Activated T-cell treated with anti-CD3 and anti-CD28 coated beads, Interleukin-2, amount 50 U/mL, for 72 hours (primary cell): ENCODE measurements around the gene CALCB. TPM values are rescaled to one million over a fixed set of nuclear protein-coding genes. Genes with fewer than 3 reads are reported as not detected.

ENCODE experiments used
- ATAC-seq, 2 donors: fragments of 150-1000 bp; cut with Tn5 transposase; replicated peaks in 1 of 2; 2 replicates each; pipeline ENCODE4 v1.10.0; 2021; ENCODE audit warnings: moderate library complexity in 2 of 2, mild to moderate bottlenecking in 1 of 2
- DNase-seq, 2 donors: peaks; one replicate each; pipeline ENCODE4 v3.0.0; 2021 to 2022; ENCODE audit warnings: mixed read lengths in 1 of 2
- H3K27ac Mint-ChIP-seq: one replicate; pipeline ENCODE4 v1.8.0; 2022; ENCODE audit warnings: mild to moderate bottlenecking, moderate library complexity, mixed read lengths
- H3K27me3 Mint-ChIP-seq: one replicate; pipeline ENCODE4 v1.8.0; 2022; ENCODE audit warnings: low read depth, mixed read lengths
- H3K36me3 Mint-ChIP-seq, 2 donors: one replicate each; pipeline ENCODE4 v1.8.0; 2022; ENCODE audit warnings: mixed read lengths in 2 of 2, mild to moderate bottlenecking in 1 of 2; ENCODE audit not compliant: insufficient read depth in 2 of 2
- H3K4me1 Mint-ChIP-seq: one replicate; pipeline ENCODE4 v1.8.0; 2022; ENCODE audit warnings: low read depth, mixed read lengths
- H3K4me3 Mint-ChIP-seq, 2 donors: one replicate each; pipeline ENCODE4 v1.8.0; 2022; ENCODE audit warnings: mild to moderate bottlenecking in 2 of 2, mixed read lengths in 2 of 2, moderate library complexity in 2 of 2
- H3K9me3 Mint-ChIP-seq, 2 donors: one replicate each; pipeline ENCODE4 v1.8.0; 2022; ENCODE audit warnings: mixed read lengths in 2 of 2
- total RNA-seq, 2 donors: library from RNA; stranded (reverse); gene quantifications; one replicate each; pipeline ENCODE4 v1.2.3, GENCODE V29; 2022

The CALCB gene
- total RNA-seq, 2 donors from 2014 or later = 11.2 to 11.9 TPM

DNA sequence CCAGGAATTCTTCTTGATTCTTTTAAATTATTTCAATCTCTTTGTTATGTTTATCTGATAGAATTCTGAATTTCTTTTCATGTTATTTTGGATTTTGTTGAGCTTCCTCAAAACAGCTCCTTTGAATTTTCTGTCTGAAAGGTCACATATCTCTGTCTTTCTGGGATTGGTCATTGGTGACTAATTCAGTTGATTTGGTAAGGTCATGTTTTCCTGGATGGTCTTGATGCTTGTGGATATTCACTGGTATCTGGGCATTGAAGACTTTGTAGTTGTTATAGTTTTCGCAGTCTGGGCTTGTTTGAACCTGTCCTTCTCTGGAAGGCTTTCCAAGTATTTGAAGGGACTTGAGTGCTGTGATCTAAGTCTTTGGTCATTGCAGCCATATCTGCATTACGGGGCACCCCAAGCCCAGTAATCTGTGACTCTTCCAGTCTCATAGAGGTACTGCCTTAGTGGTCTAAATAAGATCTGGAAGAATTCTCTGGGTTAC, 22.4 kb downstream of the CALCB start:
- H3K4me3 Mint-ChIP-seq = no peak overlapping the region

DNA sequence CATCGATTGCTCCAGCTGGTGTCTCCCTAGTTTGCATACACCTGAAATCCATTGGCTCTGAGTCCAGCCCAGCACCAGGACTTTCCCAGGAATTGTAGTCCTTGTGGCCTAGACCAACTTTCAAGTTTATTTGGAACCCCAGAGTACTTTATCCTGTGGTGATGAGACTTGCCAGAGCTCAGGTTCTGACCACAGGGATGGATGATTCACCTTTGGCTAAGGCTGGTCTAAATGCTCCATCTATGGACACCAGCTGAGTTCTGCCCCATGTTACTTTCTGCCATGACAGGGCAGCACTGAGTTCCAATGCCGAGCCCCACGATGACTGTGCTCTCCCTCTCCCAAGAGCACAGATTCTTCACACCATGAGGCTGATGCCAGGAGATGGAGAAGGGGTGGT, 24.0 kb downstream of the CALCB start:
- DNase-seq (no peak), ATAC-seq (no peak)
- Mint-ChIP-seq H3K4me1 (no peaks in the 10 kb centered on the region), H3K36me3 (no peaks in the 10 kb centered on the region), H3K27me3 (peaks cover 45% of the 10 kb centered on the region), H3K9me3 (no peaks in the 10 kb centered on the region), H3K27ac (no peak overlapping the region), H3K4me3 (no peak overlapping the region)

More for the DNA sequence above, 22.4 kb downstream of the CALCB start:
- DNase-seq = no peak
- peaks cover 45% of the 10 kb centered on the region for H3K27me3 Mint-ChIP-seq
- H3K27ac Mint-ChIP-seq = no peak overlapping the region
- ATAC-seq = no peak
- H3K9me3 Mint-ChIP-seq = no peaks in the 10 kb centered on the region
- H3K36me3 Mint-ChIP-seq = no peaks in the 10 kb centered on the region
- no peaks in the 10 kb centered on the region for H3K4me1 Mint-ChIP-seq

- ATAC-seq (no peak), DNase-seq (no peak)
- Mint-ChIP-seq H3K27me3 (peaks cover 45% of the 10 kb centered on the region), H3K36me3 (no peaks in the 10 kb centered on the region), H3K4me1 (no peaks in the 10 kb centered on the region), H3K9me3 (no peaks in the 10 kb centered on the region), H3K27ac (no peak overlapping the region), H3K4me3 (no peak overlapping the region)
Observed at GRCh38 chr11:15099267-15099666, 25.9 kb downstream of the CALCB start.

GRCh38 chr11:15101072-15101709, 27.8 kb downstream of the CALCB start:
- H3K9me3 Mint-ChIP-seq = no peaks in the 10 kb centered on the region
- ATAC-seq (peak; percentile 53 to 63), DNase-seq (peak; percentile 53 to 55)
- H3K4me3 Mint-ChIP-seq = no peak overlapping the region
- H3K36me3 Mint-ChIP-seq = no peaks in the 10 kb centered on the region
- no peaks in the 10 kb centered on the region for H3K4me1 Mint-ChIP-seq
- no peak overlapping the region for H3K27ac Mint-ChIP-seq
- peaks cover 34% of the 10 kb centered on the region for H3K27me3 Mint-ChIP-seq

DNA sequence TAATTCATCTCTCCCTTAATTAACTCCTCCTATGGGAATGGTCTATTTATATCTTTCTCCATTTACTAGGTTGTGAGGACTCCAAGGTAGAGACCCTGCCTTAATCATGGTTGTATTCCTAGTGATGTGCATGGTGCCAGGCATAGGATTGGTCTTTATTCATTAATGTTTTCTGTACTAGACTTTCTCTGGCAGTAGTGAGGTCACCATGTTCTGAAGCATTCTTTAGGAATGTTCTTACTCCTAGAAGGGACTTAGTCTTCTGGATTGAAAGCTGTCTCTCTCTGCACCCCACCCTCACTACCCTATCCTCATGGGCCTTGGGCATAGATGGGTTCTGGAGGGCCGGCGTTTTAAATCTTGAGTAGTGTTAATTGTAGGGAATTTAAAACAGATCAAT, 30.8 kb downstream of the CALCB start:
- Mint-ChIP-seq H3K4me3 (no peak overlapping the region), H3K36me3 (no peaks in the 10 kb centered on the region), H3K4me1 (no peaks in the 10 kb centered on the region), H3K27me3 (peaks cover 15% of the 10 kb centered on the region), H3K9me3 (no peaks in the 10 kb centered on the region), H3K27ac (no peak overlapping the region)
- DNase-seq (no peak), ATAC-seq (no peak)

GRCh38 chr11:15106201-15106965, 33.0 kb downstream of the CALCB start:
- Mint-ChIP-seq H3K27ac (no peak overlapping the region), H3K9me3 (no peaks in the 10 kb centered on the region), H3K4me3 (no peak overlapping the region), H3K4me1 (no peaks in the 10 kb centered on the region), H3K27me3 (no peaks in the 10 kb centered on the region), H3K36me3 (no peaks in the 10 kb centered on the region)
- DNase-seq (no peak), ATAC-seq (no peak)

DNA sequence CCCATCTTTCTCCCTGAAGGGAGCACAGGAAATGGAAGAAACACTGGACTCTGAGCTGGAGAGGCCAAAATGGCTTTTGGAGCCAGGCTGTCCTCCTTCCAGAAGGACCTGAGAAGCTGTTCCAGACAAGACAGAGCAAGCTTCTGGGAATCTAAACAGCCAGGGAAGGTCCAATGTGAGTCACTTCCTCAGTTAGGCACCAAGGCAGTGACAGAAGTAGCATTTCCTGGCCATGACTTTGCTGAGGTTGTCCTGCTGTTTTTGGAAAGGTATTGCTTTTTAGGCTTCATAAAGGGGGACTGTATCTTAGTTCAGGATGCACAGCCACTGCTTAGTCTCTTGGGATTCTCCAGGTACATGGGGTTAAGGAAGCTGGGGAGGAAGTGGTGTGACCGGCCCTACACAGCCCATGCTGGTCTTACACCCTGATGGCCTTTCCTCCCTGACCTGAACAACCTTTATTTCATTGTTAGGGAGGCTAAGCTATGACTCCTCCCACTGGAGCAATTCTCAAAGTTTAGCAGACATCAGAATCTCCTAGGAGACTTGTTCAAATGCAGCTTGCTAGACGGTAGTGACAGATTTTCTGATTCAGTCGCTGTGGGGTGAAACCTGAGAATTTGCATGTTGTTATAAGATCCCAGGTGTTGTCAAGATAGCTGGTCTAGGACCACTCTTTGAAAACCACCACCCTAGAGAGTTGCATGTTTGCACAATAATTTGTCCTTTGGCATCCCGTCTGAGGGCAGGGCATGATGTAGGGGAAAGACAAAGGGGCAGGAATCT, 34.5 kb downstream of the CALCB start:
- Mint-ChIP-seq H3K27ac (no peak overlapping the region), H3K9me3 (no peaks in the 10 kb centered on the region), H3K27me3 (no peaks in the 10 kb centered on the region), H3K36me3 (no peaks in the 10 kb centered on the region), H3K4me1 (no peaks in the 10 kb centered on the region), H3K4me3 (no peak overlapping the region)
- DNase-seq (no peak), ATAC-seq (no peak)

- DNase-seq (no peak), ATAC-seq (no peak)
- Mint-ChIP-seq H3K4me3 (no peak overlapping the region), H3K27me3 (peaks cover 5% of the 10 kb centered on the region), H3K36me3 (no peaks in the 10 kb centered on the region), H3K9me3 (no peaks in the 10 kb centered on the region), H3K27ac (no peak overlapping the region), H3K4me1 (peaks cover 7% of the 10 kb centered on the region)
Observed at GRCh38 chr11:15108592-15109130, 35.3 kb downstream of the CALCB start.

DNA sequence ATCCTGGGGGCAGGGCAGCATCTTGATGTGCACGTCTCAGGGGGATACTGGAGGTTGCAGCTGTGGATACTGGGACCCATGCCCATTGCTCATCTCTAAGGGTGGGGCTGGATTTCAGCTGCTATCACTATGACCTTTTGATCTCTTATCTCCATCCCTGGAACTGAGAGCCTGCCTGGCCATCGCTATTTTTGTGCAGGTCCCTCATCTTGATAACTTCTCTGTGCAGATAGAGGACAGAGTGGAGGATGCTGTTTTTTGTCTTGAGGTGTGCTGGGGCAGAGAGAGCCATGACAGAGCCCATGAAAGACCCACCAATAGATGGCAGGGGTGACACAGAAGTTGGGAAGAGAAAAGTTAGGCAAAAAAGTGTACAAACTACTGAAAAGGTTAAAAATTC, 36.2 kb downstream of the CALCB start:
- Mint-ChIP-seq H3K9me3 (no peaks in the 10 kb centered on the region), H3K4me3 (no peak overlapping the region), H3K36me3 (no peaks in the 10 kb centered on the region), H3K27ac (no peak overlapping the region), H3K4me1 (peaks cover 9% of the 10 kb centered on the region), H3K27me3 (peaks cover 13% of the 10 kb centered on the region)
- ATAC-seq (no peak), DNase-seq (no peak)

DNA sequence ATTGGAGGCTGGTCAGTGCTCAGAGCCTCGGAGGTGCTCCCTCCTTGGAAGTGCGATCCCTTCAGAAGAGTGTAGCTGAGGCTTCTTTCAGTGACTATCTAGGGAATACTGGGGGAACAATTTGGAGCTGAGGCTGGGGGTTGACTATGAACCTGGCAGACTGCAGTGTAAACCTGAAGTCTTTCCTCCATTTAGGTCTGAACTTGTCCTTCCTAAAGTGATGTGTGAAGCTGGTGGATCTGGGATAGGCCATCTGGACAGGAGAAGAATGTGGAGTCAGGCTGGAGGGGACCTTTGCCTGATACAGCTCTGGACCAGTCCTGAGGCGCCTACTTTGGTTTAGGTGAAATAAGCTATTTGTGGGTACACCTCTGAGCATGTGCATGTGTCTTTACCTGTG, 37.8 kb downstream of the CALCB start:
- ATAC-seq = no peak
- no peaks in the 10 kb centered on the region for H3K9me3 Mint-ChIP-seq
- H3K36me3 Mint-ChIP-seq = no peaks in the 10 kb centered on the region
- peaks cover 27% of the 10 kb centered on the region for H3K27me3 Mint-ChIP-seq
- H3K4me3 Mint-ChIP-seq = no peak overlapping the region
- no peak overlapping the region for H3K27ac Mint-ChIP-seq
- H3K4me1 Mint-ChIP-seq = peaks cover 14% of the 10 kb centered on the region
- no peak for DNase-seq

GRCh38 chr11:15112131-15112541, 38.7 kb downstream of the CALCB start:
- H3K4me1 Mint-ChIP-seq = peaks cover 14% of the 10 kb centered on the region
- H3K27ac Mint-ChIP-seq = no peak overlapping the region
- no peak for ATAC-seq
- H3K27me3 Mint-ChIP-seq = peaks cover 36% of the 10 kb centered on the region
- DNase-seq = no peak
- H3K9me3 Mint-ChIP-seq = no peaks in the 10 kb centered on the region
- no peak overlapping the region for H3K4me3 Mint-ChIP-seq
- no peaks in the 10 kb centered on the region for H3K36me3 Mint-ChIP-seq

GRCh38 chr11:15113381-15113780, 40.0 kb downstream of the CALCB start:
- H3K27ac Mint-ChIP-seq = peak overlapping the region; percentile 22
- H3K4me1 Mint-ChIP-seq = peaks cover 18% of the 10 kb centered on the region
- H3K27me3 Mint-ChIP-seq = peaks cover 45% of the 10 kb centered on the region
- DNase-seq (peak; percentile 12 to 30), ATAC-seq (peak; percentile 69 to 75)
- no peaks in the 10 kb centered on the region for H3K36me3 Mint-ChIP-seq
- H3K9me3 Mint-ChIP-seq = no peaks in the 10 kb centered on the region
- H3K4me3 Mint-ChIP-seq = peak overlapping the region; percentile 41 to 61
